HG02981 (cell line): ENCODE data around the gene NMS.
"Not testable (repeated sequence)": the region's sequence is repeated elsewhere in the genome, so short reads cannot be mapped to it uniquely, and the experiment has no call there.

Source experiments
- ATAC-seq: cut with Tn5 transposase; IDR thresholded peaks from one replicate; pipeline ENCODE4 v1.9.1; 2021; ENCODE audit warnings: mild to moderate bottlenecking, moderate library complexity; ENCODE audit not compliant: unreplicated experiment

NMS gene

DNA sequence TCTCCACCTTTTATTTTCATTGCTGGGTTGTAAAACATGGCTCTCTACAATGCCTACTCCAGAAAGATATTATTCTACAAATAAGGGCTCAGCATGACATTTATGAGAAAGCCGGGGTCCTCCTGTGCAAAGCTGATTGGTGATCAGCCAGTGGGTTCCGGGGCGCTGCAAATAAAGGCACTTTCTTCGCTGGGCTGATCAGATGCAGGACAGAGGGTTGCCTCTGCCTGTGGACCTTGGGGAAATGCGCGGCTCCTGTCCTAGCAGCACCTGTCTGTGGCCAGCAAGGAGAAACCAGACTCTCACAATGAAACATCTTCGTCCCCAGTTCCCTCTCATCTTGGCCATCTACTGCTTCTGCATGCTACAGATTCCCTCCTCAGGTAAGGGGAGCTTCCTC, at the start of gene NMS:
Gene NMS (plus strand): TSS at position 301 of the 400 bp plus-strand sequence. CDS start 7 bp downstream, at position 308.
- ATAC-seq: no peak

GRCh38 chr2:100422320-100423055, 47.8 kb upstream of the NMS start:
- ATAC-seq: no peak

DNA sequence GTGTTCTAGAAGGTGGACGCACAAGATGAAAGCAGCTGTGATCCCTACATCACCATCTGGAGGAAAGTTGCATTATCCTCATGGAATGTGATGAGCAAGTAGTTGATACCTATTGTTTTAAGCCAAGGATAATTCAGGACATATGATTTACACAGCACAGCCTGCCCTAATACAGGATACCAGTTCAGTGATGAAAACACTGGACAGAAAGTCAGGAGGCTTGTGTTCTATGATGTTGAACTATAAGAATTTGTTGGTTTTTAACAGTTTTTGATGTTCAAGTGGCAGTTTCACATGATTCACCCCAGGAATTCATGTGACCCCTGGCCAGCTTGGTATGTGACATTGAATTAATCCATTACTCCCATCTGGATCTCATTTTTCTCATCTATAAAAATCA, 46.7 kb upstream of the NMS start:
- no peak for ATAC-seq

DNA sequence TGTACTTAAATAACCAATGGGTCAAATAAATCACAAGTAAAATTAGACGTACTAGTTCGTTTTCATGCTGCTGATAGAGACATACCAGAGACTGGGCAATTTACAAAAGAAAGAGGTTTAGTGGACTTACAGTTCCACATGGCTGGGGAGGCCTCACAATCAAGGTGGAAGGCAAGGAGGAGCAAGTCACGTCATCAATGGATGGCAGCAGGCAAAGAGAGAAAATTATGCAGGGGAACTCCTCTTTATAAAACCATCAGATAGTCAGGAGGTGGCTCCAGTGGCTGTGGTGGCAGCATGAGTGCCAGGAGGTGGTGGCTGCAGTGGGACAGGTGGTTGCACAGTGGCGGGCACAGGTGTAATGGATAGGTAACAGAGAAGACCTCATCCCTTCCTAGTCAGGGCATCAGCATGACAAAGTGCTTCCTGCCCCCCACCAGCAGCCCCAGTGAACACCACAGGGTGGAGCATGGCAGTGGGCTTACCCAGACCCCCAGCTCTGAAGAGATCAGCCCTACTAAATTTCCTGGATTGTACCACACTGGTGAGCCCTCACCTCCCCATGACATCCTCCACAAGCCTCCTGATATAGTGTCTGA, 45.9 kb upstream of the NMS start:
- ATAC-seq: no peak

DNA sequence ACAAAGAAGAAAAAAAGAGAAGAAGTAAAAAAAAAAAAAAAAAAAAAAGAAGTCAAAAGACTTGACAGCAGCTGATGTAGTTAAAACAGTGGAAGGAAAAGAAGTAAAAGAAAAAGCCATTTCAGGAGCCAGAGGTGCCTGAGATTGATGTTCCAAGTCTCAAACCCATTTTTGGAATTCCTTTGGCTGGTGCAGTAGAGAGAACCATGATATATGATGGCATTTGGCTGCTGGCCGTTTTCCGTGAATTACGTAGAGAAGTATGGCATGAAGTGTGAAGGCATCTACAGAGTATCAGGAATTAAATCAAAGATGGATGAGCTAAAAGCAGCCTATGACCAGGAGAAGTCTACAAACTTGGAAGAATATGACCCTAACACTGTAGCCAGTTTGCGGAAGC, 45.2 kb upstream of the NMS start:
- ATAC-seq: no peak

DNA sequence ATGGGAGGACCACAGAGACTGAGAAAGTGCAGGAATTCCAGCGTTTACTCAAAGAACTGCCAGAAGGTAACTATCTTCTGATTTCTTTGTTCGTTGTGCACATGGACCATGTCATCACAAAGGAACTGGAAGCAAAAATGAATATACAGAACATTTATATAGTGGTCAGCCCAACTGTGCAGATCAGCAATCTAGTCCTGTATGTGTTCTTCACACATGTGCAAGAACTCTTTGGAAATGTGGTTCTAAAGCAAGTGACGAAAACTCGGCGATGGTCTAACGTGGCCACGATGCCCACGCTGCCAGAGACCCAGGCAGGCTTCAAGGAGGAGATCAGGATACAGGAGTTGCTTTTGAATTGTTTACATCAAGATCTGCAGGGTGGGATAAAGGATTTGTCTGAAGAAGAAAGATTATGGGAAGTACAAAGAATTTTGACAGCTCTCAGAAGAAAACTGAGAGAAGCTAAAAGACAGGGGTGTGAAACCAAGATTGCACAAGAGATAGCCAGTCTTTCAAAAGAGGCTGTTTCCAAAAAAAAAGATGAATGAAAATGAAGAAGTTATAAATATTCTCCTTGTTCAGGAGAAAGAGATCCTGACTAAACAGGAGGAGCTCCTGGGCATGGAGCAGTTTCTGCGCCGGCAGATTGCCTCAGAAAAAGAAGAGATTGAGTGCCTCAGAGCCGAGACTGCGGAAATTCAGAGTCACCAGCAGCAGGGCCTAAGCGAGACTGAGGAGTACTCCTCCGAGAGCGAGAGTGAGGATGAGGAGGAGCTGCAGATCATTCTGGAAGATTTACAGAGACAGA, 44.5 kb upstream of the NMS start:
- ATAC-seq: no peak

DNA sequence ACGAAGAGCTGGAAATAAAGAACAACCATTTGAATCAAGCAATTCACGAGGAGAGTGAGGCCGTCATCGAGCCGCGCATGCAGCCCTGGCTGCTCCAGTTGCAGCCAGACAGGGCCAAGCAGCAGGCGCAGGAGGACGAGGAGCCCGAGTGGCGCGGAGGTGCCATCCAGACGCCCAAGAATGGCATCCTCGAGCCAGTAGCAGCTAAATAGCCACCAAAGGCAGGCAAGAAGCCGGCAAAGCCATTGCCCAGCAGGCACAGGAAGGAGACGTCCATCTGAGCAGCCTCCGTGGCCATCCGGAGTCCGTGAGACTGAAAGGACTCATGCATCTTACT, 43.9 kb upstream of the NMS start:
- ATAC-seq: no peak

- ATAC-seq: no peak
These were observed 43.2 kb upstream of the NMS start for GRCh38 chr2:100427111-100427510.

GRCh38 chr2:100427627-100428258, 42.5 kb upstream of the NMS start:
- ATAC-seq: no peak

- ATAC-seq: no peak
These were observed 40.6 kb upstream of the NMS start for GRCh38 chr2:100429726-100430125.

GRCh38 chr2:100437751-100438150, 32.5 kb upstream of the NMS start:
- ATAC-seq: no peak

- ATAC-seq: no peak
These were observed 23.6 kb upstream of the NMS start for GRCh38 chr2:100446696-100447095.

GRCh38 chr2:100451092-100451491, 19.2 kb upstream of the NMS start:
- no peak for ATAC-seq

DNA sequence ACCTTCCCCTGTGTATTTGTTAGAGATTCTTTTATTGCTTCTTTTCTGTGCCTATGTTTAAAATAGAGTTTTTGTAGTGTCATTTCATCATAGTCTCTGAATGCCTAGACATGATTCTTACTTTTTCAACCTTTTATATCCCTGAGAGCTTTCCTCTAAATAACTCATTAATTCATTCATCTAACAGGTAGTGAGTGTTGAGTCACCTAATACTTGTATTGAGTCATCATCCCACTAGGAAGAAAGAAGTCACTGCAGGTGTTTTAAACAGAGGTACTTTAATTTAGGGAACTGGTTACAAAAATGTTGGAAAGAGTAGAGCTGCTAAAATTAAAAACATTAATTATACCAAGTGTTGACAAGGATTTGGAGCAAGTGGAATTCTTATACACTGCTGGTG, 18.5 kb upstream of the NMS start:
- ATAC-seq: no peak

GRCh38 chr2:100453853-100454252, 16.4 kb upstream of the NMS start:
- ATAC-seq: no peak

- ATAC-seq: not testable (repeated sequence)
These were observed 13.9 kb upstream of the NMS start for GRCh38 chr2:100456357-100456756.

DNA sequence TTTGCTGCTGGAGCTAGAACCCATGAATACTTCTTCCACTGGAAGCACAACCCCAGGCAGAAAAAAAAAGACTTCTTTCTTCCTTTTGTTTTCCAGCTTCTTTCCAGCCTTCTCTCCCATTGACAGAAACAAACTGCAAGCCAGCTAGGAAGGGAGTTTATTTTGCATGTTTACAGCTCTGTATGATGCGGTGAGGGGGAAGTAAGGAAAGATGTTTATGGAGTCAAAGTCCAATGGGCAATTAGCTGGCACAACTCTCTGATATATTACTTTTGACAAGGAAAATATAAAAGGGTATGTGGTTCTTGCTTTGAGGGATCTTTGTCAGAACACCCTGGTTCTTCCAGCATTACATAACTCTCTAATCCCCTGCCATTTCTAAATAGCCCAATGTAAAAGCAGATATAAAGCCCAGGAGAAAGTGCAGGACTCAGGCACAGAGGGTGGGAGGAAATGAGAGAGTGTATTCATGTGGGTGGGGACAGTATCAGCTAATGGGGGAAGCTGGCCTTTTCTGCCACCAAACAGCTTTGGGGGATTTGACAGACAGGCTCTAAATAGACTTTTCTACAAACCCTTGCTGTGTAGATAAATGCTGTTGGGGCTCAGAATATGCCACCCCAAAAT, 9.3 kb upstream of the NMS start:
- ATAC-seq: no peak

GRCh38 chr2:100470898-100471514, 724 bp downstream of the NMS start:
- ATAC-seq: no peak

DNA sequence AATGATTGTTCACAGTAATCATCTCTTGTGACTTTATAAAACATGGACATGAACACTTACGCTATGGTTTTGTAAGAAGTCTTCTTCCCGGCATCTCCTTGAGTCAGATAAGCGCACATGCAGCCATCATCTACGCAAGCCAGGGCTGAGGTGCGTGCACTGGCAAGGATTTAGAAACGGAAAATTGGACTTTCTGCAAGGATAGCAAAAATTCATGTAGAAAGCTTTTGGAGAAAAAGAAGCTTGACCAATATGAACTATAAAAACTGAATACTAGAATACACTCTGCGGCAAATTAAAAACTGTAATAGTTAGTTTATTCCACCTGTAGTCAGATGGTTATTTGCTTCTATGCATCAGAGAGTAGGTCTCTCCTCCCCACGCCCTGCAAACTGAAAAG, 6.3 kb downstream of the NMS start:
- ATAC-seq: no peak

DNA sequence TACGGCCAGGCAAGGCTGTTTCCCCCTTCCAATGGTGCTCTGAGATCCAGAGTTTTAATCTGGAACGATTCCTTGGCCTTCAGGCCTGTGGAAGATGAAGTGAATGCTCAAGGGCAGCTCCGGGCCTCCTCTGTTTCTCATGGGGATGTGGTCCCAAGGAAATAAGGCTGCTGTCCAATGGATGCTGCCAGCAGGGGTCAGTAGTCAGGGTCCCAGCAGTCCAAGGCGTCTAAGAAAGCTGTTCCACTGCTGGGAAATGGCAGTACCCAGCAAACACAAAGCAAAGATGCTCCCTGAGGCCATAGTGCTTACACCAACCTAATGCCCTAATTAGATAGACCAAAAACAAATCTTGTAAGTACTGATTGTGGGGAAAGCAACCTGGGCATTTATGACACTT, 12.5 kb downstream of the NMS start:
- ATAC-seq: no peak

DNA sequence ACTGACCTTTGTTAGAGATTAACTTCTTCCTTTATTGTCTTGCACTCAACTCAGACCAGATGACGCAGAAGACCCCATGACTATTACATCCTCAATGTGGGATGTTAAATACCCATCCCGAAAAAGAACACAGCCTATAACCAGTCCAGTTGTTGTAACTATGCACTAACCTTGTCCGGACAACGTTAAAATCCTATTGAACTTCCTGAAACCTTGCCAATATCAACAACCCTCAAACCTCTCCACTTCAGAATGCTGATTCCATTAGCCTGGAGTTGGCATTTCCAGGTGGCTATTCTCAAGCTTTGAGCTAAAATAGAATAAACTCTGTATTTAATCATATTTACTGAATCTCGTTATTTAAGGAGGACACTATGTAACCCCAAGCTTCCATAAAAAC, 13.6 kb downstream of the NMS start:
- no peak for ATAC-seq
